Mesendoderm (in vitro differentiated cells): Measurements from ENCODE around the gene USP37.
"Not testable (repeated sequence)": the region's sequence is repeated elsewhere in the genome, so short reads cannot be mapped to it uniquely, and the experiment has no call there.

Source experiments
- DNase-seq: peaks from one replicate; pipeline ENCODE4 v3.0.0; 2013
- H2AK5ac ChIP-seq: 2 replicates; pipeline ENCODE4 v1.6.1; 2013; ENCODE audit warnings: low read length, inconsistent platforms
- H2BK120ac ChIP-seq: 2 replicates; pipeline ENCODE4 v1.6.1; 2013; ENCODE audit warnings: low read depth, mild to moderate bottlenecking, low read length, moderate library complexity, mixed read lengths
- H2BK15ac ChIP-seq: replicated peaks from 2 replicates; pipeline ENCODE4 v1.6.1; 2013; ENCODE audit warnings: low read depth, mild to moderate bottlenecking, moderate library complexity
- H2BK5ac ChIP-seq: 2 replicates; pipeline ENCODE4 v1.6.1; 2013; ENCODE audit warnings: low read length, inconsistent platforms
- H3K18ac ChIP-seq: 2 replicates; pipeline ENCODE4 v1.6.1; 2013; ENCODE audit warnings: mild to moderate bottlenecking, low read length, mixed read lengths
- H3K23ac ChIP-seq: one replicate; pipeline ENCODE4 v1.6.1; 2013; ENCODE audit warnings: low read length
- H3K27ac ChIP-seq: 2 replicates; pipeline ENCODE4 v1.5.1; 2013; ENCODE audit warnings: low read depth, mild to moderate bottlenecking, inconsistent platforms, low read length, moderate library complexity
- H3K27me3 ChIP-seq: 2 replicates; pipeline ENCODE4 v1.6.1; 2013; ENCODE audit warnings: low read length, control low read depth, mild to moderate bottlenecking, inconsistent platforms; ENCODE audit not compliant: insufficient read depth, poor library complexity
- H3K36me3 ChIP-seq: 2 replicates; pipeline ENCODE4 v1.6.1; 2013; ENCODE audit warnings: low read length, inconsistent platforms; ENCODE audit not compliant: control insufficient read depth, insufficient read depth
- H3K4ac ChIP-seq: one replicate; pipeline ENCODE4 v1.6.1; 2013; ENCODE audit warnings: low read depth, mild to moderate bottlenecking, low read length, moderate library complexity
- H3K4me1 ChIP-seq: 2 replicates; pipeline ENCODE4 v1.6.1; 2013; ENCODE audit warnings: low read depth, low read length, inconsistent platforms; ENCODE audit not compliant: control insufficient read depth
- H3K4me2 ChIP-seq: 2 replicates; pipeline ENCODE4 v1.6.1; 2013; ENCODE audit warnings: low read length
- H3K4me3 ChIP-seq: 2 replicates; pipeline ENCODE4 v1.5.1; 2013; ENCODE audit warnings: mild to moderate bottlenecking, low read length
- H3K56ac ChIP-seq: one replicate; pipeline ENCODE4 v1.6.1; 2013; ENCODE audit warnings: low read length
- H3K79me1 ChIP-seq: 2 replicates; pipeline ENCODE4 v1.6.1; 2013; ENCODE audit warnings: low read length, inconsistent platforms
- H3K79me2 ChIP-seq: 2 replicates; pipeline ENCODE4 v1.6.1; 2013; ENCODE audit warnings: mild to moderate bottlenecking, low read length; ENCODE audit not compliant: control insufficient read depth, insufficient read depth
- H3K9ac ChIP-seq: 2 replicates; pipeline ENCODE4 v1.6.1; 2013; ENCODE audit warnings: low read length, inconsistent platforms
- H4K5ac ChIP-seq: one replicate; pipeline ENCODE4 v1.6.1; 2013; ENCODE audit warnings: low read length
- H4K8ac ChIP-seq: one replicate; pipeline ENCODE4 v1.6.1; 2013; ENCODE audit warnings: low read depth, mild to moderate bottlenecking, control low read depth, low read length, moderate library complexity
- WGBS: extraction: QIAGEN DNeasy Blood & Tissue Kit; methylation state at CpG from one replicate; pipeline ENCODE4 v1.1.7; 2013; ENCODE audit warnings: low lambda C conversion rate, missing lambda C conversion rate; ENCODE audit not compliant: insufficient coverage; ENCODE audit errors: extremely low coverage; 5-methylcytosine and 5-hydroxymethylcytosine counted together

The USP37 gene

GRCh38 chr2:218528409-218528808 lies 39.7 kb downstream of the USP37 start:
- no CpG with 5 or more reads among the region's 2 CpGs for WGBS
- not testable (repeated sequence) for H3K56ac ChIP-seq, H3K36me3 ChIP-seq

GRCh38 chr2:218523651-218524050 lies 44.5 kb downstream of the USP37 start:
- Histone ChIP-seq H3K27me3 (no peaks in the 10 kb centered on the region), H2BK15ac (no peak overlapping the region), H4K8ac (no peak overlapping the region), H3K4me2 (no peak overlapping the region), H3K4ac (no peak overlapping the region), H3K79me1 (no peaks in the 10 kb centered on the region), H3K4me3 (no peak overlapping the region), H3K4me1 (no peaks in the 10 kb centered on the region), H2AK5ac (no peak overlapping the region), H4K5ac (no peak overlapping the region), H2BK120ac (no peak overlapping the region), H2BK5ac (no peak overlapping the region), H3K23ac (no peak overlapping the region), H3K27ac (no peak overlapping the region), H3K18ac (no peak overlapping the region), H3K36me3 (no peaks in the 10 kb centered on the region), H3K9ac (no peak overlapping the region), H3K79me2 (no peaks in the 10 kb centered on the region), H3K56ac (no peak overlapping the region)
- no peak for DNase-seq
- no CpG with 5 or more reads among the region's 1 CpG for WGBS

More at GRCh38 chr2:218528409-218528808, 39.7 kb downstream of the USP37 start:
- not testable (repeated sequence) for H3K4me1 ChIP-seq, H4K5ac ChIP-seq, H3K27ac ChIP-seq, DNase-seq, H3K9ac ChIP-seq, H3K4me2 ChIP-seq, H2BK5ac ChIP-seq, H2AK5ac ChIP-seq, H4K8ac ChIP-seq, H2BK15ac ChIP-seq, H3K18ac ChIP-seq, H3K79me2 ChIP-seq, H3K79me1 ChIP-seq, H3K4me3 ChIP-seq, H3K4ac ChIP-seq, H3K23ac ChIP-seq, H3K27me3 ChIP-seq, H2BK120ac ChIP-seq

DNA sequence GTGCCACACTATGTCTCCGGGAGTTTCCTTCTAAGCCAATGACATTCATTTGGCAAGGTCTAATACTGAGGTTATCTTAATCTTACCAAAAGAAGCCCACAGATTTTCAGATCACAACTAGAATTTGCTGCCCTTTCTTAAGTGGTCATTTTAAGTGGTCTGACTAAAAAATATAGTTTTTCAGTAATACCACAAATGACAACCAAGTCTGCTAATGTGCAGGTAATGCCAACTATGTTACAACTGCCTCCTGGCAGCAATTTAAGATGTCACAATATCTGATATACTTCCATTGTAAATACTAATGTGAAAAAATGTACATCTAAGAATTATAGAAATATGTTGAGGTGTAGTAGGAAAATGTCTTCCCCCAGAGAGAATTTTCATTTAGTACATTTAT lies 49.3 kb downstream of the USP37 start:
- no peaks in the 10 kb centered on the region for H3K79me2 ChIP-seq
- H3K36me3 ChIP-seq, result no peaks in the 10 kb centered on the region
- H2BK5ac ChIP-seq, result no peak overlapping the region
- no peak overlapping the region for H4K5ac ChIP-seq
- no peak overlapping the region for H3K9ac ChIP-seq
- no peak overlapping the region for H3K27ac ChIP-seq
- H3K23ac ChIP-seq, result no peak overlapping the region
- no peaks in the 10 kb centered on the region for H3K4me1 ChIP-seq
- no peak overlapping the region for H3K4me2 ChIP-seq
- WGBS, result no CpG with 5 or more reads among the region's 1 CpG
- no peak overlapping the region for H3K4ac ChIP-seq
- no peak for DNase-seq
- H2BK15ac ChIP-seq, result no peak overlapping the region
- H3K4me3 ChIP-seq, result no peak overlapping the region
- no peaks in the 10 kb centered on the region for H3K27me3 ChIP-seq
- H2AK5ac ChIP-seq, result no peak overlapping the region
- no peak overlapping the region for H4K8ac ChIP-seq
- no peaks in the 10 kb centered on the region for H3K79me1 ChIP-seq
- H3K56ac ChIP-seq, result no peak overlapping the region
- H3K18ac ChIP-seq, result no peak overlapping the region
- H2BK120ac ChIP-seq, result no peak overlapping the region

DNA sequence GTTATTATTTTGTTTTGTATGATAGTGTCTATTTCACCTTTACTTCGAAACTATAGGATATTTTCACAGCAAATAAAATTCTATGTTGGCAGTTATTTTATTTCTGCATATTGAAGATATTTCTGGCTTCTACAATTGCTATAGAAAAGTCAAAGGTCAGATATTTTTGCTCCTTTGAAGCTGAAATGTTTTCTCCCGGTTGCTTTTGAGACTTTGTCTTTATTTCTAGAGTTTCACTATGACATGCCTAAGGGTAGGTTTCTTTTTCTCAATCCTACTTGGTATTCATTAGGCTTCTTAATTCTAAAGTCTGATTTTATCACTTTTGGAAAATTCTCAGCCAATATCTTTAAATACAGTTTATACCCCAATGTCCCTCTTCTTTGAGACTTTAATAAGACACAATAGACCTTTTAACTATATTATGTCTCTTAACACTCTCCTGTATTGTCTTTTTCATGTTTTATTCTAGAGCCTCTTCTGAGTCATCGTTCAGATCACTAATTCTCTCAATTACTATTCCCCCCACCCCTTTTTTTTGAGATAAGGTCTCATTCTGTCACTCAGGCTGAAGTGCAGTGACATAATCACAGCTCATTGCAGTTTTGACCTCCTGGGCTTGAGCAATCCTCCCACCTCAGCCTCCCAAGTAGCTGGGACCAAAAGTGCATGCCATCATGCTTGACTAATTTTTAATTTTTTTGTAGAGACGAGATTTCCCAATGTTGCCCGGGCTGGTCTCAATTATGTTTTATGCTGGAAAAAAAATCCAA lies 50.5 kb downstream of the USP37 start:
- H2BK5ac ChIP-seq, result no peak overlapping the region
- H3K27ac ChIP-seq, result no peak overlapping the region
- DNase-seq, result no peak
- no CpG with 5 or more reads among the region's 5 CpGs for WGBS
- no peaks in the 10 kb centered on the region for H3K36me3 ChIP-seq
- H3K4me1 ChIP-seq, result no peaks in the 10 kb centered on the region
- no peak overlapping the region for H3K4me3 ChIP-seq
- no peak overlapping the region for H3K9ac ChIP-seq
- no peak overlapping the region for H3K23ac ChIP-seq
- H3K18ac ChIP-seq, result no peak overlapping the region
- no peak overlapping the region for H2BK15ac ChIP-seq
- no peak overlapping the region for H3K4me2 ChIP-seq
- H2AK5ac ChIP-seq, result no peak overlapping the region
- no peak overlapping the region for H4K5ac ChIP-seq
- no peaks in the 10 kb centered on the region for H3K79me1 ChIP-seq
- no peaks in the 10 kb centered on the region for H3K27me3 ChIP-seq
- no peaks in the 10 kb centered on the region for H3K79me2 ChIP-seq
- H4K8ac ChIP-seq, result no peak overlapping the region
- no peak overlapping the region for H3K56ac ChIP-seq
- H3K4ac ChIP-seq, result no peak overlapping the region
- H2BK120ac ChIP-seq, result no peak overlapping the region

DNA sequence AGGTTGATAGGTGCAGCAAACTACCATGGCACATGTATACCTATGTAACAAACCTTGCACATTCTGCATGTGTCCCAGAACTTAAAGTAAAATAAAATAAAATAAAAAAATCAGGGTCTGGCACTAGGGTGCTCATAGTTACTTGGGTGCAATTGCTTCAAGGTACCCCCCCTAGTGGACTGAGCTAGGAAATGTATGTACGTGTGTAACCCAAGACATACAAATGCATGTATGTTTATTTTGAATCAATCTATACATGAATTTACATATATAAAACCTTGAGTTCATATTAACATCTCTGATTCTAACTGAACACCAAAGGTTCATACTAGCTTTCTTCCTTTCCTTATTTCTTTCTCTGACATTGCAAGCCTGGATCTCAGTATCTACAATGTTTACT lies 51.5 kb downstream of the USP37 start:
- Histone ChIP-seq H4K5ac (no peak overlapping the region), H3K4me3 (no peak overlapping the region), H3K4me1 (no peaks in the 10 kb centered on the region), H2BK120ac (no peak overlapping the region), H3K36me3 (no peaks in the 10 kb centered on the region), H3K4me2 (no peak overlapping the region), H3K4ac (no peak overlapping the region), H3K56ac (no peak overlapping the region), H2BK5ac (no peak overlapping the region), H3K79me1 (no peaks in the 10 kb centered on the region), H3K23ac (no peak overlapping the region), H3K27me3 (no peaks in the 10 kb centered on the region), H2BK15ac (no peak overlapping the region), H3K18ac (no peak overlapping the region), H3K79me2 (no peaks in the 10 kb centered on the region), H3K9ac (no peak overlapping the region), H2AK5ac (no peak overlapping the region), H4K8ac (no peak overlapping the region), H3K27ac (no peak overlapping the region)
- no CpG with 5 or more reads among the region's 1 CpG for WGBS
- DNase-seq, result peak; percentile 32

DNA sequence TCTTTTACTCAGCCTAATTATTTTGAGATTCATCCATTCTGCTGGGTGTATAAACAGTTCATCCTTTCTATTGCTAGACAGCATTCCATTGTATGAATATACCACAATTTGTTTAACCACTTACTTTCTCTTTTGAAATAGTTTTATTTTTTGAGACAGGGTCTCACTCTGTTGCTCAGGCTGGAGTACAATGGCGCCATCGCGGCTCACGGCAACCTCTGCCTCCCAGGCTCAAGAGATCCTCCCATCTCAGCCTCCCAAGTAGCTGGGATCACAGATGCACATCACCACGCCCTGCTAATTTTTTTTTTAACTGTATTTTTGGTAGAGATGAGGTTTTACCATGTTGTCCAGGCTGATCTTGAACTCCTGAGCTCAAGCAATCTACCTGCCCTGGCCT lies 54.5 kb downstream of the USP37 start:
- Histone ChIP-seq H3K4me3 (no peak overlapping the region), H3K4me2 (no peak overlapping the region), H2BK15ac (no peak overlapping the region), H3K9ac (no peak overlapping the region), H3K18ac (no peak overlapping the region), H2BK120ac (no peak overlapping the region), H2BK5ac (no peak overlapping the region), H3K56ac (no peak overlapping the region), H3K27ac (no peak overlapping the region), H2AK5ac (no peak overlapping the region), H4K8ac (no peak overlapping the region), H3K36me3 (no peaks in the 10 kb centered on the region), H3K79me2 (no peaks in the 10 kb centered on the region), H3K27me3 (no peaks in the 10 kb centered on the region), H3K4me1 (no peaks in the 10 kb centered on the region), H3K23ac (no peak overlapping the region), H3K79me1 (no peaks in the 10 kb centered on the region), H3K4ac (no peak overlapping the region), H4K5ac (no peak overlapping the region)
- no peak for DNase-seq
- no CpG with 5 or more reads among the region's 5 CpGs for WGBS
